ENCODE data around the gene WRNIP1. TPM values are rescaled to one million over a fixed set of nuclear protein-coding genes. Genes with fewer than 3 reads are reported as not detected.

Gene WRNIP1
- total RNA-seq: 10 to 100 TPM; 30.1 to 46.1 (median 41.1) TPM
- 40.3 TPM for total RNA-seq (2013)
- 49.8 to 87.1 (median 67.5) reads per million in 29 experiments for total RNA-seq

DNA sequence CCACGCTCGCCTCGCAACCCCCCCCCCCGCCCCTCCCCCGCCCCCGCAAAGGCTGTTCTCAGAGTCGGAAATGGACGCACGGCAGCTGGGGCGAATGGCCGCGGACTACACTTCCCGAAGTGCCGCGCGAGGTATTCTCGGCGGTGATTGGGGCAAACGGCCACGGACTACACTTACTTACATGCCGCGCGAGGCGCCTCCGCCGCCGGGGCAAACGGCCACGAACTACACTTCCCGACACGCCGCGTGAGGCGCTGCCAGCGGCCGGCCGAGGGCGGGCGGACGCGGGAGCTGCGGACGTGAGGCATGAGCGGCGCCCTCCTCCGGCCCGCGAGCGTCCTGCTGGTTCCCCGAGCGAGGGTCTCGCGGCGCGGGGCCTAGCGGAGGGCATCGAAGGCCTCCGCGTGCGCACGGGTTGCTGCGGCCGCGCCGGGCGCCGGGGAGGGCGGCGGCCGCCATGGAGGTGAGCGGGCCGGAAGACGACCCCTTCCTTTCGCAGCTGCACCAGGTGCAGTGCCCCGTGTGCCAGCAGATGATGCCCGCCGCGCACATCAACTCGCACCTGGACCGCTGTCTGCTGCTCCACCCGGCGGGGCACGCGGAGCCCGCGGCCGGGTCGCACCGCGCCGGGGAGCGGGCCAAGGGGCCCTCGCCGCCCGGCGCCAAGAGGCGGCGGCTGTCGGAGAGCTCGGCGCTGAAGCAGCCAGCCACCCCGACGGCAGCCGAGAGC, at the start of gene WRNIP1:
WRNIP1 (plus strand) TSS at position 228 of the 730 bp plus-strand sequence; CDS start at position 458, 230 bp downstream.
- Mint-ChIP-seq H3K36me3 (peaks cover 4% of the 10 kb centered on the region), H3K4me1 (peaks cover 48 to 51% (median 50%) of the 10 kb centered on the region in 3 donors), H3K27ac (peak within 1 kb of the TSS; percentile 98), H3K9me3 (no peaks in the 10 kb centered on the region), H3K27me3 (no peaks in the 10 kb centered on the region), H3K4me3 (peak within 1 kb of the TSS; percentile 88 to 93 (median 90))
- ChIA-PET CTCF (interaction anchor here in 1 of 2 donors (0.5 to 1.3 kb wide), 7 partner anchors 15 to 1233 kb away, joined by 3 to 10 read pairs (median 3); partner anchors contain the start of gene MYLK4), POLR2A (interaction anchor here (0.6 kb wide), 4 partner anchors 10 to 536 kb away, joined by 3 to 6 read pairs (median 5); no protein-coding TSS in a partner anchor)
- ATAC-seq (replicated peaks in 1 of 4) (peak; percentile 89 to 91 (median 89)), DNase-seq (peak; percentile 92 to 98 (median 97))
- no peaks in the 10 kb centered on the region for H3K9me3 ChIP-seq
- whole genome bisulfite sequencing (ENCODE audit: insufficient coverage): under 1% methylated on average over 98 of the region's 104 CpGs
- peaks cover 3 to 7% of the 10 kb centered on the region in 2 donors for H3K36me3 ChIP-seq (ENCODE audit: control insufficient read depth in 2 of 2, extremely low read depth in 1 of 2, insufficient read depth in 1 of 2, low read length in 1 of 2)
- H3K4me1 ChIP-seq (ENCODE audit: control insufficient read depth in 1 of 2, extremely low read depth in 1 of 2, insufficient read depth in 2 of 2, low read length in 2 of 2): peaks cover 25 to 29% of the 10 kb centered on the region in 2 experiments
- peak within 1 kb of the TSS; percentile 75 to 76 for H3K4me3 ChIP-seq (ENCODE audit: control insufficient read depth in 1 of 2, extremely low read depth in 1 of 2, low read length in 1 of 2)
- peak within 1 kb of the TSS; percentile 98 for H3K27ac ChIP-seq (ENCODE audit: low read length)
- H3K27me3 ChIP-seq (replicated peaks in 1 of 2; ENCODE audit: control insufficient read depth in 2 of 2, extremely low read depth in 1 of 2, insufficient read depth in 2 of 2, low read length in 1 of 2): no peaks in the 10 kb centered on the region

DNA sequence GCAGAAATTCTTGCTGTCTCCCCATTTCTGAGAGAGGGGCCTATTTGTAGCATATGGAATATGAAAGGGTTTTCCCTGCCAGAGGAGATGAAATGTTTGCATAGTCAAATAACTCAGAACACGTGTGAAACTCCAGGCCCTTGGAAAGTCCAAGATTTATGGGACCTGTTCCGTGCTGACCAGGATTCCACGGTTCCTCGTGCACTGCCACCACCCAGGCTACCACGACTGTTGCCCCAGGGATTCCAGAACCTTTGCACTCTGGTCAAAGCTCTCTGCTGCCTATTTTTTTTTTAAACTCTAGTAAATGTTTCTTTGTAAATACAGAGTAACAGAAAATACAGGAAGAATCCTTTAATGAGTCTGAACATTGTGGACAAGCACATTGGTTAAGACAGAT, 49.5 kb upstream of the WRNIP1 start:
- no CpG with 5 or more reads among the region's 5 CpGs for WGBS (ENCODE audit: insufficient coverage)
- Mint-ChIP-seq H3K4me3 (no peak overlapping the region), H3K4me1 (peaks cover 5% of the 10 kb centered on the region in 3 donors), H3K27me3 (peaks cover 0 to 5% of the 10 kb centered on the region in 2 donors), H3K27ac (no peak overlapping the region), H3K36me3 (peaks cover 8% of the 10 kb centered on the region), H3K9me3 (peaks cover 0 to 7% (median 3%) of the 10 kb centered on the region in 3 donors)
- ChIA-PET CTCF (no interaction called here), POLR2A (no interaction called here)
- Histone ChIP-seq H3K27ac (ENCODE audit: low read length) (no peak overlapping the region), H3K36me3 (ENCODE audit: control insufficient read depth in 2 of 2, extremely low read depth in 1 of 2, insufficient read depth in 1 of 2, low read length in 1 of 2) (no peaks in the 10 kb centered on the region), H3K9me3 (no peaks in the 10 kb centered on the region), H3K4me1 (ENCODE audit: control insufficient read depth in 1 of 2, extremely low read depth in 1 of 2, insufficient read depth in 2 of 2, low read length in 2 of 2) (no peaks in the 10 kb centered on the region), H3K4me3 (ENCODE audit: control insufficient read depth in 1 of 2, extremely low read depth in 1 of 2, low read length in 1 of 2) (no peak overlapping the region), H3K27me3 (replicated peaks in 1 of 2; ENCODE audit: control insufficient read depth in 2 of 2, extremely low read depth in 1 of 2, insufficient read depth in 2 of 2, low read length in 1 of 2) (peaks cover 0 to 5% of the 10 kb centered on the region in 2 experiments)
- no peak for ATAC-seq (replicated peaks in 1 of 4)
- no peak for DNase-seq

DNA sequence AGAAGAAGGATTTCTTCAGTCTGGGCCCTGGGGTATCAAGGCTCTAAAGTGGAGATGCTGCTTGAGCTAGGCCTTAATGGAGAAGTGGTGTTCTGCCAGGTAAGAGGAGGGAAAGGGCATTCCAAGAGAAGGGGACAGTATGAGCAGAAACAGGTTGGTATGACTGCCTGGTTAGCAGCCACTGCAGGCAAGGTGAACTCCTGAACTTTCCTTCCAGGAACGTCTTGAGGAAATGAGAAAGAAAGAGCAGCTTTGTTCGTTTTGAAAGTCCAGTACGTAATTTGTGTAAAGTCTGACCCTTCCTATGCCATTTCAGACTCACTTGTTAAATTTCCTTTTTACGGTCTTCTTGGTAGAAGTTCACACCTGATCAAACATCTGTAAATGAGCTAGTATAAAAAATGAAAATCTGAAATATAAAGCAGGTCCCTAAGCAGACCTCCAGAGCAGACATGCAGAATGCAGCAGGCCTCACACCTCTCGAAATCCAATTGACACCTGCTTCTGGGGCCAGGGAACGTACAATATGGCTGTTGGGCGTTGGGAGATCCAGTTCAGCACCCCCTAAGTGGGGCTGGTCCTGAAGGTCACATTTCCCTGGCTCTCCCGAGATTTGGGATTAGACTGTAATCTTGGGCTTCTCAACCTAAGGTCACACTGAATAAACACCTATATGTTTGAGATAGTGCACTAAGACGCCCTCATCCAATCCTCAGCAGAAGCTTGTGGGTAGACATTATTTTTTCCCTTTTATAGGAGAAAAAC, 48.1 kb upstream of the WRNIP1 start:
- no peaks in the 10 kb centered on the region for H3K36me3 ChIP-seq (ENCODE audit: control insufficient read depth in 2 of 2, extremely low read depth in 1 of 2, insufficient read depth in 1 of 2, low read length in 1 of 2)
- Mint-ChIP-seq H3K4me1 (peaks cover 5% of the 10 kb centered on the region in 3 donors), H3K27ac (no peak overlapping the region), H3K9me3 (peaks cover 0 to 7% (median 7%) of the 10 kb centered on the region in 3 donors), H3K36me3 (peaks cover 10% of the 10 kb centered on the region), H3K27me3 (peaks cover 0 to under 1% of the 10 kb centered on the region in 2 donors), H3K4me3 (no peak overlapping the region)
- no peaks in the 10 kb centered on the region for H3K4me1 ChIP-seq (ENCODE audit: control insufficient read depth in 1 of 2, extremely low read depth in 1 of 2, insufficient read depth in 2 of 2, low read length in 2 of 2)
- POLR2A ChIA-PET: no interaction called here
- H3K4me3 ChIP-seq (ENCODE audit: control insufficient read depth in 1 of 2, extremely low read depth in 1 of 2, low read length in 1 of 2): no peak overlapping the region
- WGBS (ENCODE audit: insufficient coverage): no CpG with 5 or more reads among the region's 9 CpGs
- H3K27ac ChIP-seq (ENCODE audit: low read length): no peak overlapping the region
- CTCF ChIA-PET: no interaction called here
- ATAC-seq (replicated peaks in 1 of 4) (no peak), DNase-seq (no peak)
- H3K9me3 ChIP-seq: no peaks in the 10 kb centered on the region
- peaks cover 0 to 5% of the 10 kb centered on the region in 2 experiments for H3K27me3 ChIP-seq (replicated peaks in 1 of 2; ENCODE audit: control insufficient read depth in 2 of 2, extremely low read depth in 1 of 2, insufficient read depth in 2 of 2, low read length in 1 of 2)

DNA sequence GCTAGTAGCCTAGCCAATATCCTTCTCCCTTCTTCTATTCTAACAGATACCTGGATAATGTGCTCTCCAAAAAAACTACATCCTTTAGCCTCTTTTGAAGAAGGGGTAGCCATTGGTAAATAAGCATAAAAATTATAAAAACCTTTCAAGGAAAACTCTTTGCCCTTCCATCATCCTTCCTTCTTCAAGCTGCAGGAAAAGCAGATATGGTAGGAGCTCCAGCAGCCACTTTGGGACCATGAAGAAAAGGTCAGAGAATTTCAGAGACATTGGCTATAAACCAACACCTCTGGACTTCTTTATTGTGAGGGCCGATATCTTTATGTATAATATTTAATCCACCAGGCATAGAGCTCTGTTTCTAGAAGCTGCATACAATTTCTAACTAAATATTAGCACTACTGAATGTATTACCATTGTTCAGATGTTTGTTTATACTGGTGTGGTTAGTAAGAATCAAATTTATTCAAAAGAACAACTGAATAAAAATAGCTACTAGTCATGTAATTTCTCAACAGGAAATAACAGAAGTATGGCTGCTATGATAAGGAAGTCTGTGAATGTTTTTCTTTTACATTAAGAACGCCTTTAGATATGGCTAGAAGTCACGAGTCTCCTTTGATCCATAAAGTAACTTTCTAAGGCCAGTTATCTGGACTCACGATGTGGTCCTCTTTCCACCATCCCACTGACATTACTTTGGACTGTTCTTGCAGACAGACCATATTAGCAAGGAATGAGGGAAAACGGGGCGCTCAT, 46.7 kb upstream of the WRNIP1 start:
- WGBS (ENCODE audit: insufficient coverage): 43% methylated on average over 2 of the region's 6 CpGs
- Histone ChIP-seq H3K4me1 (ENCODE audit: control insufficient read depth in 1 of 2, extremely low read depth in 1 of 2, insufficient read depth in 2 of 2, low read length in 2 of 2) (no peaks in the 10 kb centered on the region), H3K9me3 (no peaks in the 10 kb centered on the region), H3K36me3 (ENCODE audit: control insufficient read depth in 2 of 2, extremely low read depth in 1 of 2, insufficient read depth in 1 of 2, low read length in 1 of 2) (no peaks in the 10 kb centered on the region), H3K27me3 (replicated peaks in 1 of 2; ENCODE audit: control insufficient read depth in 2 of 2, extremely low read depth in 1 of 2, insufficient read depth in 2 of 2, low read length in 1 of 2) (peaks cover 0 to 2% of the 10 kb centered on the region in 2 experiments), H3K27ac (ENCODE audit: low read length) (no peak overlapping the region), H3K4me3 (ENCODE audit: control insufficient read depth in 1 of 2, extremely low read depth in 1 of 2, low read length in 1 of 2) (no peak overlapping the region)
- CTCF ChIA-PET: no interaction called here
- Mint-ChIP-seq H3K36me3 (peaks cover 10% of the 10 kb centered on the region), H3K27ac (no peak overlapping the region), H3K4me3 (peak overlapping the region in 1 of 3 donors; percentile 33), H3K27me3 (no peaks in the 10 kb centered on the region), H3K9me3 (peaks cover 0 to 13% (median 10%) of the 10 kb centered on the region in 3 donors), H3K4me1 (peaks cover 5% of the 10 kb centered on the region in 3 donors)
- POLR2A ChIA-PET: no interaction called here
- ATAC-seq (replicated peaks in 1 of 4): no peak
- no peak for DNase-seq

DNA sequence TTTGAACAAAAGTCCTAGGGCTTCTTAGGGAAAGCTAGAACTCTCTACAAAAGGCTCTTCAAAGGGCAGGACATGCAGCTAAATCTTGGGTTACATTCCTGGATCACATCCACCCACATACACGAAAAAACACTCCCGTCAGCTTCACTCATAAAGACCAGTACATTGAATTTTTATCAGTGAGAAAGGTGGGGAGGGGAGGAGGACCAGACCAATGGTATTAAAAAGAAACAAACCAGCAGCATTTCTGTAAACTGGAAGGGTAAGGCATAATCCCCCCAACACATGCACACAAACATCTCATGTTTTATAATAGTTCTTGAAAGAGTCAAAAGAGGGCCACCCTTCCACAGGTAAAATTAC, 46.1 kb upstream of the WRNIP1 start:
- DNase-seq: no peak
- H3K27ac ChIP-seq (ENCODE audit: low read length): no peak overlapping the region
- peaks cover 0 to 2% of the 10 kb centered on the region in 2 experiments for H3K27me3 ChIP-seq (replicated peaks in 1 of 2; ENCODE audit: control insufficient read depth in 2 of 2, extremely low read depth in 1 of 2, insufficient read depth in 2 of 2, low read length in 1 of 2)
- H3K9me3 Mint-ChIP-seq: peaks cover 0 to 13% (median 10%) of the 10 kb centered on the region in 3 donors
- ChIA-PET POLR2A (interaction anchor here in 1 of 2 donors (0.5 kb wide), 1 partner anchor 9 kb away, joined by 4 read pairs; no protein-coding TSS in a partner anchor), CTCF (no interaction called here)
- H3K36me3 ChIP-seq (ENCODE audit: control insufficient read depth in 2 of 2, extremely low read depth in 1 of 2, insufficient read depth in 1 of 2, low read length in 1 of 2): no peaks in the 10 kb centered on the region
- H3K4me1 Mint-ChIP-seq: peaks cover 5% of the 10 kb centered on the region in 3 donors
- H3K4me1 ChIP-seq (ENCODE audit: control insufficient read depth in 1 of 2, extremely low read depth in 1 of 2, insufficient read depth in 2 of 2, low read length in 2 of 2): no peaks in the 10 kb centered on the region
- H3K27me3 Mint-ChIP-seq: peaks cover 0 to under 1% of the 10 kb centered on the region in 2 donors
- no CpG with 5 or more reads among the region's 2 CpGs for WGBS (ENCODE audit: insufficient coverage)
- no peak overlapping the region for H3K27ac Mint-ChIP-seq
- H3K4me3 ChIP-seq (ENCODE audit: control insufficient read depth in 1 of 2, extremely low read depth in 1 of 2, low read length in 1 of 2): no peak overlapping the region
- H3K4me3 Mint-ChIP-seq: peak overlapping the region in 1 of 3 donors; percentile 33
- ATAC-seq (replicated peaks in 1 of 4): no peak
- H3K9me3 ChIP-seq: no peaks in the 10 kb centered on the region
- peaks cover 10% of the 10 kb centered on the region for H3K36me3 Mint-ChIP-seq

DNA sequence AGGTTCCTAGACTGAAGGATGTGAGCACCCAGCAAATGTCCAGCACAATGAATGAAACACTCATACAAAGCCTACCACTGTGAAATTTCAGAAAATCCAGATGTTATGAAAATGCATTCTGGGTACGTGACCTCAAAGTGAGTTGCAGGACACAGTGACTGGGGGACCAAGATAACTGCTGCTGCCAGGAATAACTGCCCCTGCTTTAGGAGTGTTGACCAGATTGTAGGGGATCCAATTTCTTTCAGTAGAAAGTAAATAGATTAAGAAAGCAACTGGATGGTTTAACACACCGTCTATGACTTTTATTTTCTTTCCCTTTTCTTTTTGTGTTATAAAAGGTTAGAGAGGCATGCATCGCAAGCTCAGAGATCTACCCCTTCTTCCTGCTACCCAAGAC, 44.0 kb upstream of the WRNIP1 start:
- Mint-ChIP-seq H3K4me3 (no peak overlapping the region), H3K4me1 (peaks cover 5% of the 10 kb centered on the region in 3 donors), H3K36me3 (peaks cover 10% of the 10 kb centered on the region), H3K27ac (no peak overlapping the region), H3K27me3 (peaks cover 0 to 3% of the 10 kb centered on the region in 2 donors), H3K9me3 (peaks cover 0 to 13% (median 10%) of the 10 kb centered on the region in 3 donors)
- Histone ChIP-seq H3K4me1 (ENCODE audit: control insufficient read depth in 1 of 2, extremely low read depth in 1 of 2, insufficient read depth in 2 of 2, low read length in 2 of 2) (no peaks in the 10 kb centered on the region), H3K4me3 (ENCODE audit: control insufficient read depth in 1 of 2, extremely low read depth in 1 of 2, low read length in 1 of 2) (no peak overlapping the region), H3K9me3 (no peaks in the 10 kb centered on the region), H3K27ac (ENCODE audit: low read length) (no peak overlapping the region), H3K27me3 (replicated peaks in 1 of 2; ENCODE audit: control insufficient read depth in 2 of 2, extremely low read depth in 1 of 2, insufficient read depth in 2 of 2, low read length in 1 of 2) (peaks cover 0 to 2% of the 10 kb centered on the region in 2 experiments), H3K36me3 (ENCODE audit: control insufficient read depth in 2 of 2, extremely low read depth in 1 of 2, insufficient read depth in 1 of 2, low read length in 1 of 2) (no peaks in the 10 kb centered on the region)
- WGBS (ENCODE audit: insufficient coverage): 80% methylated on average over 1 of the region's 3 CpGs
- ATAC-seq (replicated peaks in 1 of 4): no peak
- DNase-seq: no peak
- CTCF ChIA-PET: no interaction called here
- POLR2A ChIA-PET: no interaction called here
